Keratinocyte (primary cell): ENCODE measurements around the gene NPAS3.

ENCODE experiments used
- CTCF ChIP-seq, 3 experiments: IDR thresholded peaks in 1 of 3; conservative IDR thresholded peaks in 1 of 3; optimal IDR thresholded peaks in 1 of 3; 2 replicates in 2 of 3; 3 replicates in 1 of 3; pipeline versions ENCODE3 to v1.5.1; 2011; ENCODE audit warnings: low read length in 3 of 3, mild to moderate bottlenecking in 3 of 3, moderate library complexity in 2 of 3, control low read depth in 1 of 3, inconsistent platforms in 1 of 3; ENCODE audit not compliant: insufficient read depth in 2 of 3; ENCODE audit errors: extremely low read depth in 1 of 3
- EZH2 ChIP-seq: IDR thresholded peaks from one replicate; pipeline ENCODE4 v1.6.1; 2012; ENCODE audit warnings: inconsistent platforms, mild to moderate bottlenecking, low read length, moderate library complexity

- TF ChIP-seq EZH2 (no peak), CTCF (optimal IDR thresholded peaks at IDR 0.05 in 1 of 3, IDR thresholded peaks at IDR 0.05 in 1 of 3, conservative IDR thresholded peaks at IDR 0.05 in 1 of 3; ENCODE audit: extremely low read depth in 1 of 3, insufficient read depth in 2 of 3, low read length in 3 of 3) (no peak)
Observed at GRCh38 chr14:33249233-33249820, 310.6 kb downstream of the NPAS3 start.
